GM08714 (cell line): ENCODE results near the gene CGNL1.

ENCODE experiments used
- H3K4me3 ChIP-seq: fragments of 200-500 bp; sonication (Bioruptor generic); 2 replicates; pipeline ENCODE4 v1.5.1; 2014; ENCODE audit warnings: mild to moderate bottlenecking, low read length, inconsistent platforms
- ZNF274 ChIP-seq: IDR thresholded peaks from 2 replicates; pipeline ENCODE4 v1.6.1; 2012; ENCODE audit warnings: mild to moderate bottlenecking, low read depth, low read length

CGNL1 gene

DNA sequence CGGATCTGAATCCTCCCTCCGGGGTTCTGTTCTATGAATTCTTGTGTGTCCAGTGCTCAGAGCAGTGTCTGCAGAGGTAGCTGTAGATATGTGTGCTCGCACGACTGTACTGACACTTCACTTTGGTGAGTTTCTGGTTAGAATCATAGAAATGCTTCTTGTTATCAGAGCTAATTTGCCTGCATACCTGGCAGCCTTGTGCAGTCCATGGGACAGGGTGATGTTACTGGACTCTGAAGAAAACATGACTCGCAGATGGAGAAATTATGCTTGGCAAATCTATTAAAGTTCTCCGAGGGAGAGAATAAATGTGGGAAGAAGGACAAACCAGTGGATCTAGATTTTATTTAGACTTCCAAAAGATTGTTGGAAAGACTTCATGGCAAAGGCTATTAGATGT lies 12.2 kb downstream of the CGNL1 start:
- TF ChIP-seq ZNF274 = no peak
- no peak overlapping the region for H3K4me3 ChIP-seq

DNA sequence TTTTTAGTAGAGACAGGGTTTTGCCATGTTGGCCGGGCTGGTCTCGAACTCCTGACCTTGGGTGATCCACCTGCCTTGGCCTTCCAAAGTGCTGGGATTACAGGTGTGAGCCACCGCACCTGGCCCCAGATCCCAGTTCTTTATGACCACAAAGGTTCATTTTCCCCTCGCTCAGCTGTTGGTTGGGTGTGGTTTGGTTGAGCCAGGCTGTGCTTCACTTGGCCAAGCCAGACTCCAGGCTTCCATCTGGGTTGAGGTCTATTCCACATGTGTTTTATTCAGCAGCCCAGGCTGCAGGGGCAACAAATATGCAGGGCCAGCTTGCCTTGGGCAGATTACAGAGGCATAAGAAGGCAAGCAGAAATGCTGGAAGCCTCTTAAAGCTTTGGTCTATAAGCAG lies 13.7 kb downstream of the CGNL1 start:
- TF ChIP-seq ZNF274 = no peak
- no peak overlapping the region for H3K4me3 ChIP-seq

DNA sequence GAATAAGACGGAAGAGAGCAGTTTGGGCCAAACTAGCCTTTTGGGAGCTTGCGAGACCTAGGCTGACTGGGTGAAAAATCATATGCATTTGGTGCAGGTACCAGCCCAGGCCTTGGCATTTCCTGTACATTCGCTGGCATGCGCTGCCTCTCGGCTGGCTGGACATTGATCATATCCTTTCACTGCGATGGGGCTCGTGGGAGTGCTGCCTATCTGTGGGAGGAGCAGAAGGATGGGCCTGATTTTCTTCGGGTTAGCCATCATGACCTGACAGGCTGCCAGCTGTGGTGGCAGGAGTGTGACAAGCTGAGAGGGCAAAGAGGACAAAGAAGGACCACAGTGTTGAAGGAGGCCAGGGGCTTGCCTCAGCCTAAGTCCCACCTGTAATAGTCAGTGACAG lies 14.3 kb downstream of the CGNL1 start:
- no peak overlapping the region for H3K4me3 ChIP-seq
- no peak for TF ChIP-seq ZNF274

DNA sequence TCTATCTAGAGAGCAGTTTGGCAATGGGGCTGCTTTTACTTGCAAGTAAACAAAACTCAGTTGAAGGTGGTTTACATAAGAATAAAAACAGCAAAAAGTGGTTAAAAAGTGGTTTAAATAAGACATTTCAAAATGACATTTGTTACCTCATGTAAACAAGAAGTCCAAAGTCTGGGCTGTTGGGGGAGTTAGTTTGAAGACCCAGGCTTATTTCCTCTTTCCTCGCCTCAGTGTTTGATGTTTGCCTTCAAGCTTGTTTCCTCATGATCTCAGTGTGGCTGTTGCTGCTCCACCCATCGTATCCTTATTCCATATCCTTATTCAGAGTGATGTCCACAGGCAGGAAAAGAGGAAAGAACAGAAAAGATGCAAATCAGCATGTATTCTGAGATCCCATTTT lies 15.2 kb downstream of the CGNL1 start:
- no peak overlapping the region for H3K4me3 ChIP-seq
- no peak for TF ChIP-seq ZNF274

DNA sequence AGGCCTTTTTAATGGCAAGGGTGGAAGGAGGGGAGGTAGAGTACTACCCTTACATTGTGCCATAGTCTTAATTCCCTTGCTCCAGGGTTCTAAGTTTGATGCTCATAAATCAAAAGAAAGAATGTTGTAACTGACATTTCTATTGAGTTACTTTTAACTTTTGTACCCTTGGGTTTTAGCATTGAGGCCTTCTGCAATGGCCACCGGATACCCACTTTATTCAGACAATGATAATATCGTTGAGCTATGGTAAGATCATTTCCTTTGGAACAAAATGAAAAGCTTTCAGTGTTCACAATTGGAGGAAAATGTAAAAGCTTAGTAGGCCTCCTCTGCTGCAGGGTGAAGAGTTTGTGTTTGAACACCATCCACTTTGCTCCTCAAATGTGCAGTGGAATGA lies 16.8 kb downstream of the CGNL1 start:
- TF ChIP-seq ZNF274 = no peak
- H3K4me3 ChIP-seq = no peak overlapping the region

DNA sequence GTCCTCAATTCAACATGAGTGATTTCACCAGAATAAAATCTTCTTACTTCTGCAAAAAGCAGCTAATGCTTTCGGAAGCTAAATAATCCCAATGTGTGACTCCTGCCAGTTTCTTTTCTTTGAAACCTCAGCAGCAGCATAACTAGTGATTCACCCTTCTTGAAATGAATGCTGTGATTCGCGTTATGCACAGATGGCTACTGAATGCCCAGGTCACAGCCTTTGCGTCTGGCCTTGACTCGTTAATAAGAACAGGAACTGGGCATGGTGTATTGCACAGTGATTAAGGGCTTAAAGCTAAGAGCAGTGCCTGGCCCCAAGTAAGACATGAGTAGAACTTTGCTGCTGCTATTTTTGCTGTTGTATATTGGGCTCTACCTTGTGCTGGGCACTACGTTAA lies 19.0 kb downstream of the CGNL1 start:
- no peak overlapping the region for H3K4me3 ChIP-seq

DNA sequence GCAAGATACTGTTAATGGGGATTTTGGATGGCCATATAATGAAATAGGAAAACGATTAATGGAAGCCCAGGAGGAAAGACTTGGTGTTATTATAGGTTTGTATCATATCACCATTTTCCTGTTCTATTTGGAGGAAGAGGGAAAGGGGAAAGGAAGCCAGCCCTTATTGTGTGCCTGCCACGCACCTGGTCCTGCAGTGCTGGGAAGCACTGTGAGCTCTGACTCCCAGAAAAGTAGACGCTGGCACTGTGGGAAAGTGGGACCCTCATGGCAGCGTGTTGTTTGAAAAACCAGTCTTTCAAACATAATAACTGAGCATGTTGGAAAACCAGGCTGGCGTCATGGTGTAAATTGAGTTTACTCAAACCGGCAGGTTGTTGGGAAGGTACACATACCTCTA lies 22.0 kb downstream of the CGNL1 start:
- TF ChIP-seq ZNF274 = no peak
- no peak overlapping the region for H3K4me3 ChIP-seq

More for the DNA sequence above, 19.0 kb downstream of the CGNL1 start:
- no peak for TF ChIP-seq ZNF274

DNA sequence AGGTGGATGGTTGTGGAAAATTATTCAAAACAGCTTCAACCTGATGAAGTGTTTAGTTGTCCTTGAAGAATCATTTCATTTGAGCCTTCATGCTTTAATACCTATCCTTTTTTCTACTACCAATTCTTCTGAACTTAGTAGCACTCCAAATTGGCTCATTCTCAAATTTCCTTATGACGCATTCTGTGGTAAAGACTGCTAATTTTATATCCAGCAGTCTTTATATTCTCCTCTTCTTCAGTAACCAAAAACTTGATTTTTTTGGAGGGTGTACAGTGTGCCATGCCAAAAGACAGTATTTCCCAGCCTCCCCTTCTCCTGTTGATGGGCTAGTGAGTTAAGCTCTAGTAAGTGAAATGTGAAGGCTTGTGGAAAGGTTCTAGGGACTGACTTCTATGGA lies 25.2 kb downstream of the CGNL1 start:
- H3K4me3 ChIP-seq = no peak overlapping the region
- no peak for TF ChIP-seq ZNF274

DNA sequence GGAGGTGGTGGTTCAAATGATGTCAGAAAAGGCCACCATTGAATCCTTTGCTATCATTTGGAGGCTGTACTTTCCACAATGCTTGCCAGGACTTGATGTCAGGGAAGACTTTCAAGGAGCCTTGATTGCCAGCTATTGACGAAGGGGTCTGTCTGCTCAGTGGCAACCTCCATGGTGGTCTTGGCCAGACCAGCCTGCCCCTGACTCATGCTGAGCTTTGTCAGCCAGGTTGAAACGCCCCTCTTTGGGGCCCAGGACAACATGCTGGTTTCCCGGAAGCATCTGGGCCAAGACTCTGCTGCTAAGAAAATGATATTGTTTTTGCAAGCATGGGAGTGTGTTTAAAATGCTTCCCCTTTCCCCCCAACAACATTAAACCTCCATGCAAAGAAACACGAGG lies 26.7 kb downstream of the CGNL1 start:
- no peak overlapping the region for H3K4me3 ChIP-seq
- TF ChIP-seq ZNF274 = no peak

DNA sequence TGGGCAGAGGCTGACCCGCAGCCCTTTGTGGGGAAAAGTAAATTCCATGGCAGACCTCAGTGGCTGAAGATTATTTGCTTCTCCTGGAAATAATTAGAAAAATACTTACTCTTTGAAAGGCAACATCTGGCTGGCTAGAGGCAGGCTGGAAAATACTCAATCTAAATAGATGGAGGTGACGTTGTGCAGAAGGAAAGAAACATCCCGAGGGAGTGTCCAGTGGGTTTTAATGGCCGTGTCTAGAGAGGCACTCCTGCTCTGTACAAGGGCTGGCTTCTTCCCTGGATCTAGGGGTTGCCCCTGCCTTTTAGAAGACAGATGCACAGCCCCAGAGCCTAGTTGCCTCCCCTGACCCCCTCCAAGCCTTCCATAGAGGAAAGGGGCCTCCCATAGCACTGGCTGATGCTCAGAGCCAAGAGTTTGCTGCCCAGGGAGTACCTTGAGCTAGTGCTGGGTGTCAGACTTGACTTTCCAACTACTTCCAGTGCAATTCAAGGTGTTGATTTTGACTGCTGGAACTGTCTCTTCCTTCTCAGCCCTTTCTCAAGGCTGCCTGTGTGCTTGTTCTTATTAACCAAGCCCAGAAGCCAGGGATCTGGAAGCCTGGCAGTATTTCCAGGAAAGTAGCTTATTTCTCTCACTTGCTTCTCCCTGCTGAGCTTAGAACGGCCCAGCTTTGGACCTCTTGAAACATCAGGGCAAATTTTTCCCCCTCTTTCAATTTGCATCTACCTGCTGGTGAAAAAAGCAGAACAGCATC lies 27.4 kb downstream of the CGNL1 start:
- H3K4me3 ChIP-seq = no peak overlapping the region
- TF ChIP-seq ZNF274 = no peak

DNA sequence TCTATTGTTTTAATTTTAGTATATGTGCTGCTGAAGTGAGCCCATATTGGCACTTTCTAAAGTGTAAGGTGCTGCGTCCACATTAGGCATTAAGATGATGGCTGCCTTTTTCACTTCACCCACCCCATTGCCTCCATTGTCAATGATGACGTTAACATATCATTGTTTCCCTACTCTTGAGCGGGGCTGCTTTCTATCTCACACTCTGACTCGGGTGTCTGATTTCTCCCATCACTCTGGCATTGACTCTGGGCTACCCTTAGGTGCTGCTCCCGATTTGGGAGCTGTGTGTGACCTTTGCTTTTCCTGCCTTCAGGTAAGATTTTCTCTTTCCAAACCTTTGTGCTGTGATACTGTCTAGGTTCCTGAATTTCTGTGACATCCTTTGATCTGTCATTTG lies 28.8 kb downstream of the CGNL1 start:
- TF ChIP-seq ZNF274 = no peak
- no peak overlapping the region for H3K4me3 ChIP-seq

DNA sequence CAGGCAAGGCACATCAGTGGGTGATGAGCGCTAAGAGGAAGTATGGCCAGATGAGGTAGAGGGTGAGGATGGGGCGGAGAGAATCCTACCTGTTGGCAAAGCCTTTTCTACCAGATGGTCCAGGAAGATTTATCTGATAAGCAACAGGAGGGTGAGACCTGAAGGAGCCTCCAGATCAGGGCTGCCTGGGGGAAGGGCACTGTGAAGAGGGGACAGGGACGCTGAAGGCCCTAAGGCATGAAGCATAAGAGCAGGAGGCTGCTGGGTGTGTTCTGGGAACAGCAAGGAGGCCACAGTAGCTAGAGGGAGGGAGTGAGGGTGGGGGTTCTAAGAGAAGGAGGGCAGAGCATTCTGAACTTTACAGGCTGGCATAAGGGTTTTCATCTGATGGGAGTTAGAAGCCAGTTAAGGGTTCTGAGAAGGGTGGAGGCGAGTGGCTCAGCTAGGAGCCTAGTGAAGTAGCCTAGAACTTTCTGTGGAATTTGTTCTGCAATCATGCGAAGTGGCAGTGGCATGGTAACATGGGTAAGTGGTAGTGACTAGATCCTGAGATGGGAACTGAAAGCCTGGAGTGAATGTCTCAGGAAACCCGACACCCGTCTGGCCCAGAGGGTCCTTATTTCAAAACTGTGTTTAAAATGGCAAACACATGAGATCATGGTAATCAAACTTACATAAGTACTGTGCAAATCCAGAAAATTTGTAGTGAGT lies 29.9 kb downstream of the CGNL1 start:
- no peak overlapping the region for H3K4me3 ChIP-seq
- TF ChIP-seq ZNF274 = no peak

DNA sequence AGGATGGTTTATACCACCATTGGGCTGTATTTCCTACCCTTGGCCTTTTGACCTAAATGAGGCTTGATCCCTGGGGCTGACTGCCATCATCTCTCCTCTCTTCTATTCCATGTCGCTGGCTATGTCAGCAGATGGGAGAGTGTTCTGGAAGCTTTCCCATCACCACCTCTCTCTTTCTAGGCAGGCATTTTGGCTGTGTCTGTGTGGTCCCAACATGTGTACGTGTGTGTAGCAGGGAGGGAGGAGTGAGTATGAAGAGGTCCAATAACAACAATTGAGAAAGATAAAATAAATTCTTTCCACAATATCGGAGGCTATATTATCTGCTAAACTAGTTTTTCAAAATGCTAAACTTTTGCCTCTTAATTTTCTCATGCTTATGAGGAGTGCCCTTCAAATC lies 34.1 kb downstream of the CGNL1 start:
- TF ChIP-seq ZNF274 = no peak
- no peak overlapping the region for H3K4me3 ChIP-seq

DNA sequence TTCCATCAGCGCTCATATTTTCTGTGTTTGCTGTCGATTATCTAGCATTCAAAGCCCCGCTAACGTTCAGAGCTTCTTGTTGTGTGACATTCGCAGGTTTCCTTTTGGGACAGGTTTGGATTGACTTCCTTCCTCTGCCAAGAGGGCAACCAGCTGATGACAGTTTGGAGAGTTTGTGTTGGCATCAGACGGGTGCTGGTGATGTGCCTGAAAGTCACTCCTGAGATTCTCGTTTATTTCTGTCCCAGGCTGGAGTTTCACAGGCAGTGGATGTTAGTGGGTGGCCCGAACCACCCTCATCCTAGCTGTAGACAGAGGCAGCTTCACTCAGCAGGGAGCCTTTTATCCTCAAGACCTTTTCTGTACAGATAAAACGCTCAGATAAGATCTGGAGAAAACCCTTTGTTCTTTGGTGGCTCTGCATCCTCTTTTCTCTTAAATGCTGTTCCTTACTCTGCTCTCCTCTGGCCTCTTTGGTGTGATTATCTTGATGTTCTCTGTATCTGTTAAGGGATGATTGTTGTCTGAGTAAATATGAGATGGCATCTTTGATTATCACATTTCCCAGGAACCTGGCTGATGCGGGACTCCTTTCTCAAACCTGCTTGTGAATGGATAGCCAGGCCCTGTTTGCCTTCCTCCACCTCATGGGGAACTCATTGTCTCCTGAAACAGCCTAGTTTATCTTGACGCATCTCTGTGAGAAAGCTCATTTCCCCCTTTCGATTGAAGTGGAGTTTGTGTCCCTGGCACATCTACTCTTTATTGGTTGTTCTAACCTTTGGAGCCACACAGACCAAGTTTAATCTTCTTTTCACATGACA lies 35.9 kb downstream of the CGNL1 start:
- TF ChIP-seq ZNF274 = no peak
- H3K4me3 ChIP-seq = no peak overlapping the region

DNA sequence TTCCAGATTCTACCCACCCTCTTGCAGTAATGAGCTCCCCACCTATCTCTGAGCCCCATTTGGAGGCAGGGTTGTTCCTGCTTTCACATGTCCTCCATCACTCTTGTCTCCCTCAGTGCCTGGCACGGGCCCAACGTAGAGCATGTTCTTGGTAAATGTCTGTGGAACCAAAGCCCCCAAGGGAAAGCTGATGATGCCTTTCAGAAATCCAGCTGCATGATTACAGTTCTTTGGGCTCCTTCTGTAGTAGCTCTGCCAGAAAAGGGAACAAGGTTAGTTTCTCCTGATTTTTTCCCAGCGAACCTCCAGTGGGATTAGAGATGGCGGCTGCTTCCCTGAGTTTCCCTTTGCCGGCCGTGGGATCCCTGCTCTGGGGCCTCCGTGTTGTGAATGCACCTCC lies 39.3 kb downstream of the CGNL1 start:
- TF ChIP-seq ZNF274 = no peak
- H3K4me3 ChIP-seq = no peak overlapping the region
